ENCODE data around the gene CIAPIN1. TPM values are rescaled to one million over a fixed set of nuclear protein-coding genes. Genes with fewer than 3 reads are reported as not detected.
A peak's percentile ranks its signal among the peaks of the same experiment; 100 is the strongest.

The CIAPIN1 gene
- total and polyA plus RNA-seq, 3 experiments from 2014 or later, result 52.0 to 81.1 (median 79.0) TPM

DNA sequence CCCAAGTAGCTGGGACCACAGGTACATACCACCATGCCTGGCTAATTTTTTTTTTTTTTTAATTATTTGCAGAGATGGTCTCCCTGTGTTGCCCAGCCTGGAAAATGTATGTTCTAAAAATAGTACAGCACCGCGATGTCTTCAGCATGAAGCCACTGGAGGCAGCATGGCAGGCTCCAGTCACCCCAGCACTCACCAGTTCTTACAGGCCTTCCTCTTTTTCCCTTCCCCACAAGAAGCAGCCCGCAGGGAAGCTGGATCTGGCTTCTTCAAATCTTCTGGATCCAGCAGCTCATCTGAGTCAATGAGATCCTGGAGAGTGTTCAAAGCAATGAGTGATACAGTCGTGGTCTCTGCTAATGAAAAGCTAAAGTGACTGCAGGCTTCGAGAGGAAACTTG, 16.2 kb downstream of the CIAPIN1 start:
- Mint-ChIP-seq H3K4me3 (no peak overlapping the region), H3K27me3 (peaks cover 0 to 1% of the 10 kb centered on the region in 2 donors), H3K9me3 (no peaks in the 10 kb centered on the region), H3K4me1 (peaks cover 0 to 2% (median 0%) of the 10 kb centered on the region in 3 donors), H3K27ac (no peak overlapping the region), H3K36me3 (peaks cover 11 to 91% (median 33%) of the 10 kb centered on the region in 3 donors)
- POLR2A ChIA-PET, result no interaction called here
- Histone ChIP-seq H3K36me3 (ENCODE audit: insufficient read depth, low read length) (peaks cover 31% of the 10 kb centered on the region), H3K9me3 (ENCODE audit: low read length) (no peaks in the 10 kb centered on the region), H3K4me3 (ENCODE audit: low read length) (no peak overlapping the region), H3K27me3 (ENCODE audit: insufficient read depth, low read length, poor library complexity, severe bottlenecking) (no peaks in the 10 kb centered on the region), H3K4me1 (ENCODE audit: insufficient read depth, low read length) (peaks cover 27% of the 10 kb centered on the region), H3K27ac (ENCODE audit: low read depth, low read length) (no peak overlapping the region)
- DNase-seq, result no peak
- CTCF ChIA-PET, result interaction anchor here (1.3 to 6.4 kb wide), 4 partner anchors 8 to 16 kb away, joined by 4 to 34 read pairs (median 6); partner anchors contain the start of genes CIAPIN1 and COQ9

DNA sequence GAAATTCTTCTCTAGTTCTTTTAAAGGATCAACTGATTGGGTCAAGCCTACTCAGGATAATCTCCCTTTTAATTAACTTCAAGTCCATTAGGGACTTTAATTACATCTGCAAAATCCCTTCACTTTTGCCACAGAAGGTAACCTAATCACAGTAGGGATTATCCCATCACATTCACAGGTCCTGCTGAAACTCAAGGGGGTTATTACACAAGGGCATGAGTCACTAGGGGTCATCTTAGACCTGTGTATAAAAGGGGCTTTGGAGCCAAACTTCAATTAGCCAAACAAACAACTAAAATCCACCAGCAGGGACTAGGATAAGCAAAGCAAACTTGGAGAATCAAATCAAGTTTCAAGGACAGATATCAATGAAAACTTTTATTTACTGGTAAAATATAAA, 19.4 kb downstream of the CIAPIN1 start:
- DNase-seq, result no peak
- no peak overlapping the region for H3K27ac ChIP-seq (ENCODE audit: low read depth, low read length)
- Mint-ChIP-seq H3K4me1 (no peaks in the 10 kb centered on the region), H3K9me3 (no peaks in the 10 kb centered on the region), H3K27ac (peak overlapping the region in 1 of 8 donors; percentile 58), H3K36me3 (peaks cover 11 to 62% (median 22%) of the 10 kb centered on the region in 3 donors), H3K27me3 (peaks cover 0 to 1% of the 10 kb centered on the region in 2 donors), H3K4me3 (no peak overlapping the region)
- no peaks in the 10 kb centered on the region for H3K9me3 ChIP-seq (ENCODE audit: low read length)
- H3K4me3 ChIP-seq (ENCODE audit: low read length), result no peak overlapping the region
- peaks cover 7% of the 10 kb centered on the region for H3K4me1 ChIP-seq (ENCODE audit: insufficient read depth, low read length)
- no peaks in the 10 kb centered on the region for H3K27me3 ChIP-seq (ENCODE audit: insufficient read depth, low read length, poor library complexity, severe bottlenecking)
- POLR2A ChIA-PET, result no interaction called here
- peaks cover 19% of the 10 kb centered on the region for H3K36me3 ChIP-seq (ENCODE audit: insufficient read depth, low read length)
- CTCF ChIA-PET, result no interaction called here

DNA sequence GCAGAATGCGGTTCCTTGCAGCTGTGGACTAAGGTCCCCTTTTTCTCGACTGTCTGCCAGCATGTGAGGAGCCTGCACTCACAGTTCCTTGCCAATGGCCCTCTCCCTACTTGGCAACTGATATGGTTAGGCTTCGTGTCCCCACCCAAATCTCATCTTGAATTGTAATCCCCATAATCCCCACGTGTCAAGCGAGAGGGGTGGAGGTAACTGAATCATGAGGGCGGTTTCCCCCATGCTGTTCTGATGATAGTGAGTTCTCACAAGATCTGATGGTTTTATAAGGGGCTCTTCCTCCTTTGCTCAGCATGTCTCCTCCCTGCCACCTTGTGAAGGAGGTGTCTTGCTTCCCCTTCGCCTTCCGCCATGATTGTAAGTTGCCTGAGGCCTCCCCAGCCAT, 19.9 kb downstream of the CIAPIN1 start:
- Mint-ChIP-seq H3K4me3 (no peak overlapping the region), H3K9me3 (no peaks in the 10 kb centered on the region), H3K27ac (peak overlapping the region in 2 of 8 donors; percentile 19 to 58), H3K4me1 (no peaks in the 10 kb centered on the region), H3K27me3 (peaks cover 0 to 1% of the 10 kb centered on the region in 2 donors), H3K36me3 (peaks cover 11 to 56% (median 22%) of the 10 kb centered on the region in 3 donors)
- peaks cover 2% of the 10 kb centered on the region for H3K4me1 ChIP-seq (ENCODE audit: insufficient read depth, low read length)
- ChIA-PET CTCF (interaction anchor here (1.8 kb wide), 1 partner anchor 10 kb away, joined by 4 read pairs; no protein-coding TSS in a partner anchor), POLR2A (no interaction called here)
- H3K27ac ChIP-seq (ENCODE audit: low read depth, low read length), result no peak overlapping the region
- H3K36me3 ChIP-seq (ENCODE audit: insufficient read depth, low read length), result peaks cover 16% of the 10 kb centered on the region
- H3K27me3 ChIP-seq (ENCODE audit: insufficient read depth, low read length, poor library complexity, severe bottlenecking), result no peaks in the 10 kb centered on the region
- no peaks in the 10 kb centered on the region for H3K9me3 ChIP-seq (ENCODE audit: low read length)
- H3K4me3 ChIP-seq (ENCODE audit: low read length), result no peak overlapping the region
- no peak for DNase-seq

DNA sequence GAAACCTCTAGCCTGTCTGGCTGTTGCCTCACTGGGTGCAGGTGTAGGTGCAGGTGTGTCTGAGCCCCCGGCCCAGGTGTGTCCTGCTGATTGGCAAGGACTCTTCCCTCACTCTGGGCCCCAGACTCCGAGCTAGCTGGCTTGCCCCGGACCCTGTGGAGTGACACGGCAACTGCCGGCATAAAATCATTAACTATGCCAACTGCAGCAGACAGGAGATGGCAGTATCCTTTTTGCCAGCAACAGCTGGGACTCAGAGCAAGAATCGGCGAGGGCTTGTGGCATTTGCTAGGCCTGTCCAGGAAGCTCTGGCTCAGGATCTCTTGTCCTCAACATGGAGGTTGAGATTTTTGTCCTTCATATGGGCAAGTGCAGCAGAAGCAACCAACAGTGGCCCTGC, 20.8 kb downstream of the CIAPIN1 start:
- no peak overlapping the region for H3K27ac ChIP-seq (ENCODE audit: low read depth, low read length)
- no peak overlapping the region for H3K4me3 ChIP-seq (ENCODE audit: low read length)
- ChIA-PET CTCF (interaction anchor here (1.8 to 2.5 kb wide), 2 partner anchors 9 to 16 kb away, joined by 4 to 8 read pairs; no protein-coding TSS in a partner anchor), POLR2A (no interaction called here)
- H3K9me3 Mint-ChIP-seq, result no peaks in the 10 kb centered on the region
- no peak overlapping the region for H3K4me3 Mint-ChIP-seq
- H3K27me3 ChIP-seq (ENCODE audit: insufficient read depth, low read length, poor library complexity, severe bottlenecking), result no peaks in the 10 kb centered on the region
- no peaks in the 10 kb centered on the region for H3K4me1 Mint-ChIP-seq
- no peaks in the 10 kb centered on the region for H3K9me3 ChIP-seq (ENCODE audit: low read length)
- no peak for DNase-seq
- peaks cover 11 to 48% (median 22%) of the 10 kb centered on the region in 3 donors for H3K36me3 Mint-ChIP-seq
- H3K27ac Mint-ChIP-seq, result no peak overlapping the region
- no peaks in the 10 kb centered on the region for H3K4me1 ChIP-seq (ENCODE audit: insufficient read depth, low read length)
- peaks cover 16% of the 10 kb centered on the region for H3K36me3 ChIP-seq (ENCODE audit: insufficient read depth, low read length)
- H3K27me3 Mint-ChIP-seq, result peaks cover 0 to 1% of the 10 kb centered on the region in 2 donors

DNA sequence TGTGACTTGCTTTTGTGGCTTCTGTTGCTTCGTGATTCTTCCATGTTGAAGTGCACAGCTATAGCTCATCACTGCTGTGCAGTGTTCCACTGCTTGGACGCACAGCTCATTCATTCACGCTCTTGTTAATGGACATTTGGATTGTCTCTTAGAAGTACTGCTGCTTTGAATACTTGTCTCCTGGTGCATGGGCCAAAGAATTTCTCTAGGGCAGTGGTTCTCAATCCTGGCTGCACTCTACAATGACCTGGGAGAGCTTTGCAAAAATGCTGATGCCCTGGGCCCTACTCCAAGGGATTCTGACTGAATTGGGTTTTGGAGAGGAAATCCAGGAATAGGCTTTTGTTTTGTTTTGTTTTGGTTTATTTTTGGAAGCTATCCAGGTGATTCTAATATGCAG, 22.6 kb downstream of the CIAPIN1 start:
- Mint-ChIP-seq H3K27ac (peak overlapping the region in 1 of 8 donors; percentile 10), H3K36me3 (peaks cover 0 to 30% (median 16%) of the 10 kb centered on the region in 3 donors), H3K4me3 (no peak overlapping the region), H3K4me1 (peaks cover 0 to 2% (median 1%) of the 10 kb centered on the region in 3 donors), H3K9me3 (no peaks in the 10 kb centered on the region), H3K27me3 (no peaks in the 10 kb centered on the region)
- ChIA-PET CTCF (interaction anchor here (1.4 to 2.5 kb wide), 3 partner anchors 13 to 121 kb away, joined by 3 to 8 read pairs (median 3); no protein-coding TSS in a partner anchor), POLR2A (no interaction called here)
- no peak overlapping the region for H3K27ac ChIP-seq (ENCODE audit: low read depth, low read length)
- H3K4me1 ChIP-seq (ENCODE audit: insufficient read depth, low read length), result no peaks in the 10 kb centered on the region
- DNase-seq, result no peak
- H3K9me3 ChIP-seq (ENCODE audit: low read length), result no peaks in the 10 kb centered on the region
- no peaks in the 10 kb centered on the region for H3K27me3 ChIP-seq (ENCODE audit: insufficient read depth, low read length, poor library complexity, severe bottlenecking)
- H3K36me3 ChIP-seq (ENCODE audit: insufficient read depth, low read length), result peaks cover 5% of the 10 kb centered on the region
- H3K4me3 ChIP-seq (ENCODE audit: low read length), result no peak overlapping the region

DNA sequence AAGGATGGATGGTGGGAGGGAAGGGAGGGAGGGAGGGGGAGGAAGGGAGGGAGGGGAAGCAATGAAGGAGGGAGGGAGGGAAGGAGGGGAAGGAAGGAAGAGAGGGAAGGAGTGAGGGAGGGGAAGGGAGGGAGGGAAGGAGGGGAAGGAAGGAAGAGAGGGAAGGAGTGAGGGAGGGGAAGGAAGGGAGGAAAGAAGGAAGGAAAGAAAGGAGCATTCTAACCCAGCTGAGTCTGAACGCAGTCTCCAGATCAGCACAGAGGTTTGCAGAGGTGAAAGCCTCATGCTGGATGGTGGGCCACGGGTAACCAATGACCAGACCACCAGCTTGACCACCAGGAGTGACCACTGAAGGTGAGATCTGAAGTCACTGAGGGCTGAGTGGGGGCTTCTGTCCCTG, 24.0 kb downstream of the CIAPIN1 start:
- peaks cover 0 to 16% (median 7%) of the 10 kb centered on the region in 3 donors for H3K36me3 Mint-ChIP-seq
- peaks cover 6 to 14% (median 7%) of the 10 kb centered on the region in 3 donors for H3K4me1 Mint-ChIP-seq
- Histone ChIP-seq H3K4me3 (ENCODE audit: low read length) (no peak overlapping the region), H3K36me3 (ENCODE audit: insufficient read depth, low read length) (no peaks in the 10 kb centered on the region), H3K9me3 (ENCODE audit: low read length) (no peaks in the 10 kb centered on the region), H3K27me3 (ENCODE audit: insufficient read depth, low read length, poor library complexity, severe bottlenecking) (no peaks in the 10 kb centered on the region), H3K27ac (ENCODE audit: low read depth, low read length) (no peak overlapping the region), H3K4me1 (ENCODE audit: insufficient read depth, low read length) (peaks cover 11% of the 10 kb centered on the region)
- no peaks in the 10 kb centered on the region for H3K9me3 Mint-ChIP-seq
- CTCF ChIA-PET, result interaction anchor here (1.4 to 3.7 kb wide), 4 partner anchors 15 to 123 kb away, joined by 3 to 13 read pairs (median 7); no protein-coding TSS in a partner anchor
- no peak overlapping the region for H3K27ac Mint-ChIP-seq
- no peak for DNase-seq
- H3K27me3 Mint-ChIP-seq, result no peaks in the 10 kb centered on the region
- H3K4me3 Mint-ChIP-seq, result no peak overlapping the region
- POLR2A ChIA-PET, result no interaction called here

DNA sequence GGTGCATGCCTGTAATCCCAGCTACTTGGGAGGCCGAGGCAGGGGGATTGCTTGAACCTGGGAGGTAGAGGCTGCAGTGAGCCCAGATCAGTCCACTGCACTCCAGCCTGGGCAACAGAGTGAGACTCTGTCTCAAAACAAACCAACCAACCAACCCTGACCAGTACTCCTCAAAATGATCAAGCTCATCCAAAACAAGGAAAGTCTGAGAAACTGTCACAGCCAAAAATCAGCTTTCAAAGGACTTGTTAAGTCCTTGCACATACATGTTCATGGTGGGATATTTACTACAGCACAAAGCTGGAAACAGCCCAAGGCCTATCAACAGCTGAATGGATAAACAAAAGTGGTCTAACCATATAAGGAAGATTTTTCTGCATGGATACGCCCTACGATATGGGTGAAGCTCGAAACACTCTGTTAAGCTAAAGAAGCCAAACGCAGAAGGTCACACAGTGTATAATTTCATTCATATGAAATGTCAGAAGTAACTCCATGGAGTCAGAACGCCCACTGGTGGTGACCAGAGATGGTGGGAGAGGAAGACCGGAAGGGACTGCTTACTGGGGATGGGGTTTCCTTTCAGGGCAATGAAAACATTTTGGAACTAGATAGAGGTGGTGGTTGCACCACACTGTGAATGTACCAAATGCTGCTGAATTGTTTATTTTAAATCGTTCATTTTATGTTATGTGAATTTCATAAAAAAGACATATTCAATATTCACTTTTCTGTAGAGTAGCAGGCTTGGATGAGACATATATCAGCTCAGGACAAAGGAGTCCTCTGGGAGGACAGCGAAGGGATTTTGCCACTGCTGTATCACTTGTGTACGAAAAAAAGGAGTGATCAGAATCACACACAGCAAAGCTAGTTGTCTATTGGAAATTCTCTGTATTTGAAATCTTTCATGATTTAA, 24.9 kb downstream of the CIAPIN1 start:
- peaks cover 13% of the 10 kb centered on the region for H3K4me1 ChIP-seq (ENCODE audit: insufficient read depth, low read length)
- H3K36me3 ChIP-seq (ENCODE audit: insufficient read depth, low read length), result no peaks in the 10 kb centered on the region
- no peak overlapping the region for H3K27ac ChIP-seq (ENCODE audit: low read depth, low read length)
- no peak for DNase-seq
- Mint-ChIP-seq H3K36me3 (peaks cover 0 to 9% (median under 1%) of the 10 kb centered on the region in 3 donors), H3K27ac (no peak overlapping the region), H3K27me3 (no peaks in the 10 kb centered on the region), H3K4me1 (peaks cover 7 to 19% (median 10%) of the 10 kb centered on the region in 3 donors), H3K9me3 (no peaks in the 10 kb centered on the region), H3K4me3 (no peak overlapping the region)
- POLR2A ChIA-PET, result interaction anchor here (0.7 kb wide), 1 partner anchor 13 kb away, joined by 4 read pairs; no protein-coding TSS in a partner anchor
- no peaks in the 10 kb centered on the region for H3K9me3 ChIP-seq (ENCODE audit: low read length)
- CTCF ChIA-PET, result interaction anchor here (0.6 to 3.7 kb wide), 3 partner anchors 98 to 122 kb away, joined by 3 to 13 read pairs (median 11); no protein-coding TSS in a partner anchor
- no peak overlapping the region for H3K4me3 ChIP-seq (ENCODE audit: low read length)
- H3K27me3 ChIP-seq (ENCODE audit: insufficient read depth, low read length, poor library complexity, severe bottlenecking), result no peaks in the 10 kb centered on the region

DNA sequence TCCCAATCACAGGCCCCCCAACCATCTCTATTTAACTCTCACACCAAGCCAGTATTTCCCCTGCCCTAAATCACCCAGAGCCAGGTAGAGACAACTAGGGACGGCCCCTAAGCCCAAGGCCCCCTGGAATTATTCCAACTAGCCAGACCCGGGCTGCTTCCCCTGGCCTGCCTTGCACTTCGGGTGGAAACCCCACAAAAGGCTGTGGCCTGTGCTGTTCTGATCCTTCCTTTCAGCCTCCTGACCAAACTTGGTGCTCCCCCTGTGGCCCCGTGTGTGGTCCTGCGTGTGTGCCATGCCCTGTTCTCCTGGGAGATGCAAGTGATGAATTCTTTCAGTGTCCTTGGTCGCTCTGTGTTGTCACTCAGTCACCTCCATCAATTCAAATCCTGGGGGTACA, 27.7 kb downstream of the CIAPIN1 start:
- peaks cover 0 to 2% of the 10 kb centered on the region in 2 donors for H3K27me3 Mint-ChIP-seq
- Histone ChIP-seq H3K27ac (ENCODE audit: low read depth, low read length) (no peak overlapping the region), H3K9me3 (ENCODE audit: low read length) (no peaks in the 10 kb centered on the region), H3K36me3 (ENCODE audit: insufficient read depth, low read length) (no peaks in the 10 kb centered on the region), H3K4me1 (ENCODE audit: insufficient read depth, low read length) (peaks cover 20% of the 10 kb centered on the region), H3K4me3 (ENCODE audit: low read length) (no peak overlapping the region), H3K27me3 (ENCODE audit: insufficient read depth, low read length, poor library complexity, severe bottlenecking) (no peaks in the 10 kb centered on the region)
- H3K27ac Mint-ChIP-seq, result peak overlapping the region in 2 of 8 donors; percentile 33 to 78
- POLR2A ChIA-PET, result interaction anchor here (1.6 kb wide), 1 partner anchor 119 kb away, joined by 4 read pairs; no protein-coding TSS in a partner anchor
- no peaks in the 10 kb centered on the region for H3K36me3 Mint-ChIP-seq
- H3K4me1 Mint-ChIP-seq, result peaks cover 14 to 28% (median 18%) of the 10 kb centered on the region in 3 donors
- H3K9me3 Mint-ChIP-seq, result no peaks in the 10 kb centered on the region
- CTCF ChIA-PET, result interaction anchor here (0.8 to 5.1 kb wide), 19 partner anchors 10 to 174 kb away, joined by 3 to 127 read pairs (median 5); partner anchors contain the start of genes ARL2BP, CIAPIN1, COQ9 and DOK4
- DNase-seq, result no peak
- H3K4me3 Mint-ChIP-seq, result no peak overlapping the region
